H1 (cell line): ENCODE data around the gene LY6G5C.

Experiments
- EP300 ChIP-seq, 2 experiments: IDR thresholded peaks; 1 replicate in 1 of 2; 2 replicates in 1 of 2; pipeline ENCODE4 v1.6.1; 2011 to 2012; ENCODE audit warnings: low read depth in 2 of 2, low read length in 2 of 2, mild to moderate bottlenecking in 2 of 2, borderline replicate concordance in 1 of 2, inconsistent platforms in 1 of 2, moderate library complexity in 1 of 2
- EZH2 ChIP-seq: fragments of 200-600 bp; sonication (generic); IDR thresholded peaks from 2 replicates; pipeline ENCODE4 v1.7.1; 2012; ENCODE audit warnings: low read depth, mild to moderate bottlenecking, moderate library complexity, low read length, inconsistent platforms; ENCODE audit not compliant: severe bottlenecking
- GABPA ChIP-seq: IDR thresholded peaks from 2 replicates; pipeline ENCODE4 v1.6.1; 2011; ENCODE audit warnings: mild to moderate bottlenecking, low read length, moderate library complexity, borderline replicate concordance; ENCODE audit not compliant: insufficient read depth
- PHF8 ChIP-seq: fragments of 200-600 bp; sonication (generic); conservative IDR thresholded peaks from 2 replicates; pipeline ENCODE4 v1.7.1; 2012; ENCODE audit warnings: low read depth, mild to moderate bottlenecking, inconsistent platforms, low read length, moderate library complexity
- POLR2A ChIP-seq, 2 experiments: IDR thresholded peaks; 1 replicate in 1 of 2; 2 replicates in 1 of 2; pipeline ENCODE4 v1.6.1; 2011; ENCODE audit warnings: low read depth in 2 of 2, low read length in 2 of 2, mild to moderate bottlenecking in 2 of 2; ENCODE audit errors: control extremely low read depth in 1 of 2
- RAD21 ChIP-seq, 2 experiments: IDR thresholded peaks in 1 of 2; conservative IDR thresholded peaks in 1 of 2; 2 replicates each; pipeline ENCODE4 v1.6.1; 2011; ENCODE audit warnings: low read depth in 2 of 2, low read length in 2 of 2, improper control_type of control experiment in 1 of 2, inconsistent platforms in 1 of 2, mild to moderate bottlenecking in 1 of 2, moderate library complexity in 1 of 2
- SIN3A ChIP-seq, 2 experiments: IDR thresholded peaks in 1 of 2; conservative IDR thresholded peaks in 1 of 2; 2 replicates each; pipeline ENCODE4 v1.6.1; 2011 to 2012; ENCODE audit warnings: low read length in 2 of 2, improper control_type of control experiment in 1 of 2, low read depth in 1 of 2, mild to moderate bottlenecking in 1 of 2
- SP1 ChIP-seq: IDR thresholded peaks from 2 replicates; pipeline ENCODE4 v1.6.1; 2011; ENCODE audit warnings: low read depth, low read length
- SP2 ChIP-seq: IDR thresholded peaks from 2 replicates; pipeline ENCODE4 v1.6.1; 2012; ENCODE audit warnings: mild to moderate bottlenecking, low read length, inconsistent platforms
- SP4 ChIP-seq: IDR thresholded peaks from 2 replicates; pipeline ENCODE4 v1.6.1; 2012; ENCODE audit warnings: low read length, inconsistent platforms
- YY1 ChIP-seq: IDR thresholded peaks from 2 replicates; pipeline ENCODE4 v1.6.1; 2011; ENCODE audit warnings: low read depth, mild to moderate bottlenecking, low read length
- ZNF274 ChIP-seq: IDR thresholded peaks from 2 replicates; pipeline ENCODE4 v1.7.0; 2012; ENCODE audit warnings: low read length, borderline replicate concordance; ENCODE audit errors: extremely low read depth
- TF ChIP-seq, protein P1 (sequence below), 3 experiments: IDR thresholded peaks; 1 replicate in 2 of 3; 2 replicates in 1 of 3; pipeline versions ENCODE4 v1.5.1 to v1.6.1; 2011; ENCODE audit warnings: low read length in 3 of 3, mild to moderate bottlenecking in 3 of 3, inconsistent platforms in 2 of 3, low read depth in 1 of 3, moderate library complexity in 1 of 3; ENCODE audit not compliant: insufficient read depth in 1 of 3; ENCODE audit errors: control extremely low read depth in 1 of 3
- TF ChIP-seq, protein P2 (sequence below): IDR thresholded peaks from 2 replicates; pipeline ENCODE4 v1.6.1; 2011; ENCODE audit warnings: low read length, improper control_type of control experiment

DNA sequence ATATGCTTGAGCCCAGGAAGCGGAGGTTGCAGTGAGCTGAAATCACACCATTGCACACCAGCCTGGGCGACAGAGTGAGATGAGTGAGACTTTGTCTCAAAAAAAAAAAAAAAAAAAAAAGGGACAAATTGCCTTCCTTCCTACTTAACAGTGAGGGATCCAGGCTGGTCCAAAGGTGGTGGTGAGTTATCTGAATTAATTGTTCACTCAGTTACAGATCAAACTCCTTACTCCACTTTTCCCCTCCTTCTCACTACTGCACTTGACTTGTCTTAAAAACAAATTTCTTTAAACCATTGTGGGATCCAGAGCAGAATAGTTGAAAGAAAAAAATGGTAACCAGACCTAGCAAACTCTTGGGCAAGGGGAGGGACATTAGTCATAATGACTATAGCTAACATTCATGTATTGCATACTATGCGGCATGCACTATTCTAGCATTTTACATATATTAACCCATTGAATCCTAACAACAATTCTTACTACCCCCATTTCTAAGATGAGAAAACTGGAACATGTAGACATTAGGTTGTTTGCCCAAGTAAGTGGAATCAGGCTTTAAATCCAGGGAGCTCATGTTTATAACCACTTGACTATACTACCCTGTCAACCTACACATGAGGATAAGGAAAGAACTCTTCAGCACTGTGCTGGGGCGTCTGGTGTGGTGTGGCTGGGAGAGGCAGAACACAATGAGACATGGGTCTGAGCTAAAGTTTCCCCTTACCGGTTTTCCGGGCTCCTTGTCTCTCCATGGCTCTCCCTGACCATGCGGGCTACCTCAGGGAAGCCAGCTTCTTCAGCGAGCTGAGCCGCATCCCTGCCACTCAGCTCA is 17.5 kb downstream of the LY6G5C start:
- TF ChIP-seq POLR2A (IDR thresholded peaks at IDR 0.05; ENCODE audit: control extremely low read depth in 1 of 2, low read depth in 2 of 2, low read length in 2 of 2), result no peak
- no peak for TF ChIP-seq YY1
- TF ChIP-seq RAD21 (IDR thresholded peaks at IDR 0.05 in 1 of 2, conservative IDR thresholded peaks at IDR 0.05 in 1 of 2; ENCODE audit: low read depth in 2 of 2, low read length in 2 of 2), result no peak
- no peak for TF ChIP-seq SP1
- TF ChIP-seq, protein P1, sequence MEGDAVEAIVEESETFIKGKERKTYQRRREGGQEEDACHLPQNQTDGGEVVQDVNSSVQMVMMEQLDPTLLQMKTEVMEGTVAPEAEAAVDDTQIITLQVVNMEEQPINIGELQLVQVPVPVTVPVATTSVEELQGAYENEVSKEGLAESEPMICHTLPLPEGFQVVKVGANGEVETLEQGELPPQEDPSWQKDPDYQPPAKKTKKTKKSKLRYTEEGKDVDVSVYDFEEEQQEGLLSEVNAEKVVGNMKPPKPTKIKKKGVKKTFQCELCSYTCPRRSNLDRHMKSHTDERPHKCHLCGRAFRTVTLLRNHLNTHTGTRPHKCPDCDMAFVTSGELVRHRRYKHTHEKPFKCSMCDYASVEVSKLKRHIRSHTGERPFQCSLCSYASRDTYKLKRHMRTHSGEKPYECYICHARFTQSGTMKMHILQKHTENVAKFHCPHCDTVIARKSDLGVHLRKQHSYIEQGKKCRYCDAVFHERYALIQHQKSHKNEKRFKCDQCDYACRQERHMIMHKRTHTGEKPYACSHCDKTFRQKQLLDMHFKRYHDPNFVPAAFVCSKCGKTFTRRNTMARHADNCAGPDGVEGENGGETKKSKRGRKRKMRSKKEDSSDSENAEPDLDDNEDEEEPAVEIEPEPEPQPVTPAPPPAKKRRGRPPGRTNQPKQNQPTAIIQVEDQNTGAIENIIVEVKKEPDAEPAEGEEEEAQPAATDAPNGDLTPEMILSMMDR (IDR thresholded peaks at IDR 0.05; ENCODE audit: control extremely low read depth in 1 of 3, insufficient read depth in 1 of 3, low read depth in 1 of 3, low read length in 3 of 3), result no peak
- TF ChIP-seq PHF8, result no peak
- TF ChIP-seq EZH2, result no peak
- TF ChIP-seq SP2, result no peak
- no peak for TF ChIP-seq EP300 (IDR thresholded peaks at IDR 0.05; ENCODE audit: borderline replicate concordance in 1 of 2, low read depth in 2 of 2, low read length in 2 of 2)
- TF ChIP-seq SP4, result no peak
- no peak for TF ChIP-seq GABPA
- no peak for TF ChIP-seq ZNF274
- TF ChIP-seq SIN3A (conservative IDR thresholded peaks at IDR 0.05 in 1 of 2, IDR thresholded peaks at IDR 0.05 in 1 of 2; ENCODE audit: low read depth in 1 of 2, low read length in 2 of 2), result no peak
- TF ChIP-seq, protein P2, sequence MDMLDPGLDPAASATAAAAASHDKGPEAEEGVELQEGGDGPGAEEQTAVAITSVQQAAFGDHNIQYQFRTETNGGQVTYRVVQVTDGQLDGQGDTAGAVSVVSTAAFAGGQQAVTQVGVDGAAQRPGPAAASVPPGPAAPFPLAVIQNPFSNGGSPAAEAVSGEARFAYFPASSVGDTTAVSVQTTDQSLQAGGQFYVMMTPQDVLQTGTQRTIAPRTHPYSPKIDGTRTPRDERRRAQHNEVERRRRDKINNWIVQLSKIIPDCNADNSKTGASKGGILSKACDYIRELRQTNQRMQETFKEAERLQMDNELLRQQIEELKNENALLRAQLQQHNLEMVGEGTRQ, result no peak
